Nephron progenitor cell (in vitro differentiated cells): ENCODE results near the gene PPM1J.

Source experiments
- DNase-seq: peaks from one replicate; pipeline ENCODE4 v3.0.0; 2021
- H3K27ac Mint-ChIP-seq: 2 replicates; pipeline ENCODE4 v1.8.0; 2021; ENCODE audit warnings: mild to moderate bottlenecking, moderate library complexity, mixed read lengths
- H3K27me3 Mint-ChIP-seq: 2 replicates; pipeline ENCODE4 v1.8.0; 2021; ENCODE audit warnings: mild to moderate bottlenecking, low read depth, mixed read lengths; ENCODE audit not compliant: poor library complexity
- H3K36me3 Mint-ChIP-seq: 2 replicates; pipeline ENCODE4 v1.8.0; 2021; ENCODE audit warnings: low read depth, mixed read lengths
- H3K4me1 Mint-ChIP-seq: 2 replicates; pipeline ENCODE4 v1.8.0; 2021; ENCODE audit warnings: mixed read lengths
- H3K4me3 Mint-ChIP-seq: 2 replicates; pipeline ENCODE4 v1.8.0; 2021; ENCODE audit warnings: mild to moderate bottlenecking, moderate library complexity, mixed read lengths
- H3K9me3 Mint-ChIP-seq: 2 replicates; pipeline ENCODE4 v1.8.0; 2021; ENCODE audit warnings: mild to moderate bottlenecking, moderate library complexity, mixed read lengths
- TF ChIP-seq, protein P1 (sequence below): fragments of 200-600 bp; sonication (generic); IDR thresholded peaks from 2 replicates; pipeline ENCODE4 v1.5.0; 2021; ENCODE audit warnings: antibody characterized with exemption

Gene PPM1J

GRCh38 chr1:112703706-112704105 lies 11.4 kb downstream of the PPM1J start:
- Mint-ChIP-seq H3K4me1 (peaks cover 88% of the 10 kb centered on the region), H3K27ac (no peak overlapping the region), H3K27me3 (peaks cover 9% of the 10 kb centered on the region), H3K9me3 (no peaks in the 10 kb centered on the region), H3K4me3 (peak overlapping the region; percentile 96), H3K36me3 (peaks cover 36% of the 10 kb centered on the region)
- DNase-seq: no peak
- TF ChIP-seq, protein P1, sequence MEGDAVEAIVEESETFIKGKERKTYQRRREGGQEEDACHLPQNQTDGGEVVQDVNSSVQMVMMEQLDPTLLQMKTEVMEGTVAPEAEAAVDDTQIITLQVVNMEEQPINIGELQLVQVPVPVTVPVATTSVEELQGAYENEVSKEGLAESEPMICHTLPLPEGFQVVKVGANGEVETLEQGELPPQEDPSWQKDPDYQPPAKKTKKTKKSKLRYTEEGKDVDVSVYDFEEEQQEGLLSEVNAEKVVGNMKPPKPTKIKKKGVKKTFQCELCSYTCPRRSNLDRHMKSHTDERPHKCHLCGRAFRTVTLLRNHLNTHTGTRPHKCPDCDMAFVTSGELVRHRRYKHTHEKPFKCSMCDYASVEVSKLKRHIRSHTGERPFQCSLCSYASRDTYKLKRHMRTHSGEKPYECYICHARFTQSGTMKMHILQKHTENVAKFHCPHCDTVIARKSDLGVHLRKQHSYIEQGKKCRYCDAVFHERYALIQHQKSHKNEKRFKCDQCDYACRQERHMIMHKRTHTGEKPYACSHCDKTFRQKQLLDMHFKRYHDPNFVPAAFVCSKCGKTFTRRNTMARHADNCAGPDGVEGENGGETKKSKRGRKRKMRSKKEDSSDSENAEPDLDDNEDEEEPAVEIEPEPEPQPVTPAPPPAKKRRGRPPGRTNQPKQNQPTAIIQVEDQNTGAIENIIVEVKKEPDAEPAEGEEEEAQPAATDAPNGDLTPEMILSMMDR: no peak

DNA sequence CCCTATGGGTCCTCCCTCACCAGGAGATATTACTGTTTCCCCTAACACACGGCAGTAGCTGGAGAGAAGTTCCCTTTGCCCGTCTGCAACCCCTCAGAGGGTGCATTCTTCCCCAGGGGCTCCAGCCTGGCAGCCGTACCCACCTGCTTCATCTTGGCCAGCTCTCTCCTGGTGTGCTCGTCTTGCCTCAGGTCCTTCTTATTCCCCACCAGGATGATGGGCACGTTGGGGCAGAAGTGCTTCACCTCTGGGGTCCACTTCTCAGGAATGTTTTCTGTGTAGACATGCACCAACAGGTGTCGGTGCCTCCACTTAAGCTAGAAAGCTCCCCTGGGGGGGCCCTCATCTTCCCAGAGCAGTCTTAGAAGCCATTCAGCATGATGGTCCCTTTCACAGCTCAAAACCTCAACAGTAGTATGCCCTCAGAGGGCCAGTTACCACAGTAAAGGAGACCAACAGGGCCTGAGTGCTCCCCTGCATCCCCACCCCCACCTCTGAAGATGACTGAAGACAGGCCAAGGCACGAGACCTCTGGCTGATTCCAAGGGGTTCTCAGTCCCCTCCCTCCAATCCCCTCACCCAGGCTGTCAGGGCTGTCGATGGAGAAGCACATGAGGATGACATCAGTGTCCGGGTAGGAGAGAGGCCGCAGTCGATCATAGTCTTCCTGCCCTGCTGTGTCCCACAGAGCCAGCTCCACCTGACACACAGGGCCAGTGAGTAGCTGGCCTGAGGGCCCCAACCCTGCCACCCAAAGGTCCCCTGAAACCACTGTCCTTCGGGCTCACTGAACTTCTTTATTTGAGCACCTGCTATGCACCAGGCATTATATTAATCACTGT lies 12.5 kb downstream of the PPM1J start:
- Mint-ChIP-seq H3K4me1 (peaks cover 90% of the 10 kb centered on the region), H3K27me3 (peaks cover 6% of the 10 kb centered on the region), H3K9me3 (no peaks in the 10 kb centered on the region), H3K27ac (peak overlapping the region; percentile 58), H3K36me3 (peaks cover 38% of the 10 kb centered on the region), H3K4me3 (peak overlapping the region; percentile 23)
- DNase-seq: no peak
- TF ChIP-seq, protein P1: no peak

DNA sequence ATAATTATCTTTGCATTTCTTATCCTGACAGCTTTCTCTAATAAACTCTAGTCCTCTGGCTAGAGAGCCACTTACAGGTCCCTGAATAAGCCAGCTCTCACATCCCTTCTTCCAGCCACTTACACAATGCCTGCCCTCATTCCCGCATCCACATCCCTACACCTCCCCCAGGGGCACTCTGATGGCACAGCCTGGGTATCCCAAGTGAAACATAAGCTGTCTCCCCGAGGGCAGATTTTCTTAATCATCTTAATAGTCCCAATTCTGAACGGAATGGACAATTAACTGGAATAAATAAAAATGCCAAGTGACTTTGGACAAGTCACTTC lies 13.1 kb downstream of the PPM1J start:
- Mint-ChIP-seq H3K36me3 (peaks cover 40% of the 10 kb centered on the region), H3K27ac (peak overlapping the region; percentile 88), H3K27me3 (peaks cover 8% of the 10 kb centered on the region), H3K4me1 (peaks cover 89% of the 10 kb centered on the region), H3K4me3 (peak overlapping the region; percentile 28), H3K9me3 (no peaks in the 10 kb centered on the region)
- no peak for DNase-seq
- TF ChIP-seq, protein P1: no peak

GRCh38 chr1:112701227-112702066 lies 13.7 kb downstream of the PPM1J start:
- Mint-ChIP-seq H3K4me3 (peak overlapping the region; percentile 59), H3K36me3 (peaks cover 44% of the 10 kb centered on the region), H3K9me3 (no peaks in the 10 kb centered on the region), H3K27ac (peak overlapping the region; percentile 88), H3K4me1 (peaks cover 87% of the 10 kb centered on the region), H3K27me3 (peaks cover 8% of the 10 kb centered on the region)
- TF ChIP-seq, protein P1: no peak
- no peak for DNase-seq

GRCh38 chr1:112700290-112701226 lies 14.6 kb downstream of the PPM1J start:
- Mint-ChIP-seq H3K9me3 (no peaks in the 10 kb centered on the region), H3K27ac (peak overlapping the region; percentile 88), H3K27me3 (peaks cover 4% of the 10 kb centered on the region), H3K36me3 (peaks cover 46% of the 10 kb centered on the region), H3K4me1 (peaks cover 78% of the 10 kb centered on the region), H3K4me3 (peak overlapping the region; percentile 59)
- peak; percentile 85 for DNase-seq
- TF ChIP-seq, protein P1: no peak
